HPDE6-E6E7 (cell line): ENCODE data around the gene CYB561D1.

Experiments used
- DNase-seq: peaks from one replicate; pipeline ENCODE4 v3.0.0; 2011; ENCODE audit warnings: missing footprints; ENCODE audit errors: extremely low spot score

CYB561D1 gene

DNA sequence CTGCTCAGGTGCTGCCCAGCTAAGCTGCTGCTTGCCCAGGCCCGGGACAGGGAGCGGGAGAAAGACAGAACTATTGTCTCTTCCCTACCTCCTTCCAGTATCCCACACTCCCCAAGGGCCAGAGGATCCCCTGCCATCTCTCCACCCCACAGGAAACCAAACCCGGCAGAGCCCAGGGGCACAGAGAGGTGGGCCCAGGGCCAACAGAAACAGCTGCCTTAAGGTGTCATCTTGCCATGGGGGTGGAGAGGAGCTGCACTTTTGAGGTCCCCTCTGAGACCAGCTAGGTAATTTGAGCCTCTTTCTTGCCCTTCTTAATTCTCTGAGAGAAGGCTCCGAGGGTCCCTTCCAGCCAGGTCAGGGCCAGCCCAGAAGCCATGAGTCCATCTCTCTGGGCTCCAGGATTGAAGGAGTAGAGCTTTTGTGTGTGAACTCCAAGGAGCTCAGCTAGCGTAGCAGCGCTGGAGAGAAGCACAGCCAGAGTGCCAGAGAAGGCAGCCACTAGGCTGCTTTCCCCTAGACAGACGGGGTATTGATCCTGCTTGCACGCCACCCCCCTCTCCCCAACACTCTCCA, 36.1 kb downstream of the CYB561D1 start:
- DNase-seq: no peak

DNA sequence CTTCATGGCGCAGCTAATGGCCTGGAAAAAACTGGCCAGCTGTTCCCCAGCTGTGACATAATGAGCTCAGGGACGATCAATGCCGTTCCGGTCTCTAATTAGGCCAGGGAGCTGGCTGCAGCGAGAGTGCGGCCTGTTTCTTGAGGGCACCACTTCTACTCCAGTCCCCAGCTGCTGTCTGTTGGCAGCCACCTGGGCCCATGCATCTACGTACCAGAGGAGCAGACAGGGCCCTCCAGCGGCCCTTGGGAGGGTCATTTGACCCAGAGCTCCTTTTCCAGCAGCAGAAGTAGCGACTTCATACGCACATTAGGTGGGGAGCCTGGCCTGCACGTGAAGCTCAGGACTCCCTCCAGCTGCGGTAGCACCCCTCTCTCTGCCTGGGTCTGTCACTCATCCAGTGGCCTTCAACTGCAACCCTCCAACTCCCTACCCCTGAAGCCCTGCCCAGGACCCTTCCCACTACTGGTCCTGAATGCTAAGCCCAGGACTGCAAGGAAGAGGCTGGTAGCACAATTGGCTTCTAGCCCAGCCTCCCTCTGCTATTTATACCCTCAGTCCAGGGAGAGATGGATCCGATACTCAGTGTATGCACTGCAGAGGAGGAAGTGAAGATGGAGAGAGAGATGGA, 36.7 kb downstream of the CYB561D1 start:
- DNase-seq: no peak

DNA sequence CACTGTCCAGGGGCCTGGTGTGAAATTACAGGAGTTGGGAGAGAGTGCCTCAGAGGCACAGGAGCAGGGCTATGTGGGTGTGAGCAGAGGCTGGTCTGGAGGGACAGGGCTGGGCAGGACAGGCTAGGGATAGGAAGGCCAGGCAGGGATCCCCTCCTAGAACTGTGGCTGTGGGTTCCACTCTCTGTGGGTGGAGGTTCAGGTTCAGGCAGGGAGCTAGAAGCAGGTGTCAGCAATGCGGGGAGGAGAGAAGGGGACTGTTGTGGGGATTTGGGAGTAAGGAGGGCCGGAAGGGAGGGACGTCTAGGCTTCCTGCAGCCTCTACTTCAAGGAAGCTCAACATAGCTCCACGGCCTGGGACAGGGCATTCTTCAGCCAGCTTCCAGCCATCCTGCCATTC, 37.5 kb downstream of the CYB561D1 start:
- DNase-seq: no peak

DNA sequence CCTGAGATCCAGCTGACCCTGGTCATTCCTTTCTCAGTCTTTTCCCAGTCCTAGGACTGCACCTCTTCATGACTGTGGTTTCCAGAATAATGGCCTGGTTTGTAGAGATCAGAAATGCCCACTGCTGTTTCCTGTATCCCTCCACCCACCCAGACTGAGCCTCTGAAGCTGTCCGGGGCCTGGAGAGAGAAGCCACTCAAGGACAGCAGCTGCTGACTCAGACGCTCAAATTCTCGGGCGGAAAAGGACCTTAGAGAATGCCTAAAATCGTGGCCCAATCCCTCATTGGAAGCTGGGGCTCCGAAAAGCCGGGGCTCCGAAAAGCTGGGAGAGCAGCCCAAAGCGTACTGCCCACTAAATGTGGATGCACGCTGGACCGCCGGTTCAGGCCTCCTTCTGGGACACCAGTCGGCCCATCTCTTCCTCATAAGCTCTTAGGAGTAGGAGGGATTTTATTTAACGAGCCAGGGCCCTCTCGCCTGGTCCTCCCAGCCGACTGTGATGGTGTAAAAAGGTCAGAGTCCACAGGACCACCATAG, 38.0 kb downstream of the CYB561D1 start:
- DNase-seq: no peak

DNA sequence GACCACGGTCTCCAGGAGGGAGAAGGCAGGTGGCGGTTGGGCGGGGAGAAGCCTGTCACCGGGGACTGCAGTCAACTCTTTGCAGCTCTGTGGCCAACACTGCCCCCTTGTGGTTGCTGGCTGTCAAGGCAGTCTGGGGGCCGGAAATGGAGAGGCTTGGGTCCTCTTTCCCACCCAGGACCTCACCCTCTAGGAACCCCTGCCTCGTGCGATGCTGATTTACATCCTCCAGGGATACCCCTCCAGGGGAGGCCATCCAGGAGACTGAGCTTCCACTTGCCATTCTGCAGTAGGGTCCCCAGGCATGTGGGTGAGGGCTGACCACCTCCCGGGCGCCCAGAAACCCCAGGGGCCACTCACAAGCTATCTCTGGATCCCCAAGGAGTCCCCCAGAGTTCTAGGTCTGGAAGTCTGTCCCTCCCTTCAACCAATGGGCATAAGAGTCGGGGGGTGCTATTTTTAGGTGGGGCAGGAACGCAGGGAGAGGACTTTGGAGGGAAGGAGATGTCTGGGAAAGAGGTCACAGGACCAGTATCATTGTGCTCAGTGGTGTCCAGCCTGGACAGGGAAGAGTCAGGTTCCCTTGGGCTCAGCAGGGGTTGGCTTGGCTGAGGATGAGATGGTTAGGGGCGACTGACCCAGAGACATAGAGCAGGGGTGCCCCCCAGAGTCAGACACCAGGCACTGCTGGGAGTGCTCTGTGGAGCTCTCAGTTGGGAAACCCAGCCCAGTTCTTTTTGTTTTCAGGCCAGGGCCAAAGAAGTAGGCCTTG, 38.7 kb downstream of the CYB561D1 start:
- DNase-seq: peak; percentile 79

DNA sequence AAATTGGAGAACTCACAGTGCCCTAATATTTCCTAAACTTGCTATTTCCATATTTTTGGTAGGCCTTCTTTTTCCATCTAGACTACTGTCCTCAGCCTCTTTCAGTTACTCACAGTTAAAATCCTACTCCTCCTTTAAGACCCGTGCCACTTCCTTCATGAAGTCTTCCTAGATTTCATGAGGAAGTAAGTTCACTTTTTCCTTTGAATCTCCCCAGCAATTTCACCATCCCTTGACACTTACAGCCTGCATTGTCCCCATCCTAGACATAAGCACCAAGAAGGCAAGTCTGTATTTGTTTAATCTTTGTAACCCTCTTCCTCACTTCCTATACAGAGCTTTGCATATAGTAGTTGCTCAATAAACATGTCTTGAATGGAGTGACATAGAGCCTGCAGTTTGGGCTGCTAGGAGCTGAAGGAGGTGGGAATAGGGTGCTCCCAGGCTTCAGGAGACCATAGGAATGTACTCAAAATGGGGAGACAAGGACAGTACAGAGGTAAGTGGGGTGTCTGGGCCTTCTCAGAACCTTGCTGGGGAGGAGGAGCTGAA, 40.5 kb downstream of the CYB561D1 start:
- DNase-seq: no peak

DNA sequence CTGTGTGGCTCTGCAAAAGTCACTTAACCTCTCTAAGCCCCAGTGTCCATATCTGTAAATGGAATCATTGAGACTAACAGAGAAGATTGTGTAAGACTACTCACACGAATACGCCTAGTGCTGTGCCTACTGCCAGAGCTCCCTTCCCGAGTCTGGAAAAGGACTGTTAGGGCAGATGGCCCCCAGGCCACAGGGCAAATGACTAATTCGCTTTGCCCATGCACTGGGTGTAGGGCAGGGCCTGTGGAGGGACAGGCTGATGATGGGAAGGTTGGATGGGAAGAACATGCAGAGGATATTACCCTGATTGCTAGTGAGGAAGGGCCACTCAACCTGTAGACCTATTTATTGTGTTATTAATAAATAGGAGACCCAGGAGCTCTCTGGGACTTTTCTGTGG, 41.6 kb downstream of the CYB561D1 start:
- DNase-seq: no peak

DNA sequence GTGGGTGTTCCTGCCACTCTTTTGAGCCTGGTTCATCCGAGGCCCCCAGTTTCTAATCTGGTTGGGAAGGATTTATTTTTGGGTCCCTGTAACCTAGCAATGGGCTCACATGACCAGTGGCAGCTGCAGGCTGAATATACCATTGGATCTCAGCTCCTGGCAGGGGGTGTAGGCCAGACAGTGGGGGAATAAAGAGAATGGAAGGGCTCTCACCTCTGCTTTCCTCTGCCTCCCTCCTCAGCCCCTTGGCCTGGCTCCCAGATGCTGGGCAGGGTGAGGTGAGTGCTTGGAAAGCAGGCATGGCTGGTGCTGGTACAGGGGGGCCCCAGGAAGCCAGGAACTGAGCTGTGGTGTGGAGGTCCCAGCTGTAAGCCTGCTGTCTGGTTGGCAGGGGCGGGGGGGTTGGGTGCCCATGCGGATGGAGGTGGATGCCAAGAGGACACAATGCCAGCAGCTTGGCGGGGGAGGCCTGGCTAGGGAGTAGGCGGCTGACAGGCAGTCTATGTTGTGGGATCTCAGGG, 42.1 kb downstream of the CYB561D1 start:
- DNase-seq: no peak

DNA sequence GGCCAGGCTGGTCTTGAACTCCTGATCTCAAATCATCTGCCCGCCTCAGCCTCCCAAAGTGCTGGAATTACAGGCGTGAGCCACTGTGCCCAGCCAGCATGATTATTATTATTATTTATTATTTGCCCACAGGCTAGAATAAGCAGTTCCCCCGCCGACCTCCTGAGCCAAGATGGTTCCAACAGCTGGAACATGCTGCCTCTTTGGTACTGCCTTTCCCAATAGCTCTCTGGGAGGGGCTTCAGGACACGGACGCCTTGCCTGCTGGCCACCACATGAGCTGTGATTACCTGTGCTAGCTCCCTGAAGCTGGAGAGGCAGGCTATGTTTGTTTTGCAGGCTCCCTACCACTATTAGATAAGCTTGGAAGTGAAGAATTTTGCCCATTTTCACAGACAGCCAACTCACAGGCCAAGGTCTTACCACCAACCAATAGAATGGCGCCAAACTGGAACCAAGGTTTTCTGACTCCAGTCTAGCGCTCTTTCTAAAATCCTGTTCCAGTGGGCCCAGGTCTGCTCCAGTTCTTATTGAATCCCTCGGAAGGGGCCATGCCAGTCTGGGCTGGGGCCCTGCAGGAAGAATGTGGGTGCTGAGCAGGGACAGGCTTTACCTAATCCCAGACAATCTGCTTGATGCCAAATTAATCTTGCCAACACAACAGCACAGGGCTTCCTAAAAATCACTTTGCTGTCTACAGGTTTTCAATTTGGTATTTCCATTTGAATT, 43.7 kb downstream of the CYB561D1 start:
- DNase-seq: no peak

DNA sequence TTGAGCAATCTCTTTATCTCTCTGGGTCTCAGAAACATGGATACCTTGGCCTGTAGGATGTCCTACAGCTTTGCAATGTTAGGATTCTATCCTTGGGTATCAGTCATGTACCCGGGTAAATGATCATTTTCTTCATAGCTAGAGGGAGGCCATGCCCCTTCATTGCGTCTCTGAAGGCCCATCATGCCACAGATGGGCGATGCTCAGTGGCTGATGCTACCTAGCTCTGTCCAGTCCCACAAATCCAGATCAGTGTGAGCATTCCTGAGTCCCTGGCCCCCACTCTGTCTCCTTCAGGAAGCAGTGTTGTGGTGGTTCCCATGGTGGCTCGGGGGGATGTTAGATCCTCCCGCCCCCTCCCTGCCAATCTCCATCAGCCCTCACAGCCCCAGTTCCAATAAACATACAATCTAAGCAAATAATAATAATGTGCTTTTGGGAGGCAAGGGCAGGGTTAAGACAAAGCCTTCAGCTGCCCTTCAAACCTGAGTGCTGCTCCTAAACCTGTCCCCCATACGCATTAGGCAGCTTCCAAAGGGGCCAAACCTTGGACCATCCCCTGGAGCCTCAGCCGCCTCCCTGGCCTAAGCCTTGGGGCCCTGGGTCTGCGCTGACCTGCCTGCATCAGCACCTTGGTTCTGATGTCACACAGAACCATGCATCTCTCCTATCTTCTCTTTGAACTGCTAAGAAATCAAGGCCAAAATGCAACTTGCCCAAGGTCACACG, 45.1 kb downstream of the CYB561D1 start:
- no peak for DNase-seq

DNA sequence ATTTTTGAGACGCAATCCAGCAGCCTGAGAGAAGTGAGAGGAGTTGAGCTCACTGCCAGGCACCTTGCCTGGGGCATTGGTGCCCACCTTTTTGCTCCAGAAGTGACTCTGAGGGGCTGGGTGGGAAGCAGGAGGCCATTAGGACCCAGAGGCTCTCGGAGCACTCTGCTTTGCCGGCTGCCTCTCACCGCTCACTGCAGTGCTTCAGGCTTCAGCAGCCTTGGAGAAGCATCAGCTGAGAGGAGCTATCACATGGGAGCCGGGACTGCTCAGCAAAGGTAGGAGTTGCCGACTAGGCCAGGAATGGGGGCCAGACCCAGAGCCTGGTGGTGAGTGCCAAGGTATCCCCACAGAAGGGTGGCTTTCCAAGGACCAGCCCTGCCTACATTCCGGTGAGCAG, 45.8 kb downstream of the CYB561D1 start, which contains the start of gene GPR61:
GPR61 (plus strand) TSS at position 197 of the 400 bp plus-strand sequence. CDS start 3,151 bp downstream, outside the sequence.
- DNase-seq: no peak

DNA sequence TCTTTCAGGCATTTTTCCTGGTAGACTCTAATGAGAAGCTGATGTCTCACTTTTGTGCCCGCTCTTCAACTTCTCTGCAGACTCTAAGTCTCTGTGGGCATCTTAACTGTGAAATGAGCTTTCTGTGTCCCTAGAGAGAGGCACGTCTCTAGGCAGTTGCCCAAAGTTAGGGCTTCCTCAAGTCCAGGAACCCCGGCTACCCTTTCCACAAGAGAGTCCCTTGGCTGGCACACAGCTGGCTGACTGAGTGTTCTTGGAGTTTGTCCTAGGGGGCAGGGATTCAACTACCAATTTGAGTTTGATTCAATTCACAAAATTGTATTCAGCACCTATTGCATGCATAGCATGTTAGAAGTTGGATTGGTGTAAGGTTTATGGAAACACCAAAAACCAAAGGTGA, 47.2 kb downstream of the CYB561D1 start:
- no peak for DNase-seq

DNA sequence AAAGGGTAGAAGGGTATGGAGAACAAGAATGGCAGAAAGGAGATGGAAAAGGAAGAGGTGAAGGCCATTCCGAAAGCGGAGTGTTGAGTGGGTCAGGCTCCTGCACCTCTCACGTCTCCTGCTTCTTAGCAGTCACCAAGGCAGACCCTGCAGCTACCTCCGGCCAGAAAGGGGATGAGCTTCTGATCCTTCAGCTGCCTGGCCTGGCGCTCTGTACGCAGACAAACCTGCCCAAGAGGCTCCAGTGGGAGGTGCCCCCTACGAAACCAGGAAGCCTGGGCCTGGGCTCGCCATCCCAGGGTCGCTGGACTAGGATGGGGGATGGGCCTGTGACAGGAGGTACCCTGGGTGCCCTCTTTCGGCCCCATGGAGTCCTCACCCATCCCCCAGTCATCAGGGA, 48.8 kb downstream of the CYB561D1 start:
- no peak for DNase-seq

DNA sequence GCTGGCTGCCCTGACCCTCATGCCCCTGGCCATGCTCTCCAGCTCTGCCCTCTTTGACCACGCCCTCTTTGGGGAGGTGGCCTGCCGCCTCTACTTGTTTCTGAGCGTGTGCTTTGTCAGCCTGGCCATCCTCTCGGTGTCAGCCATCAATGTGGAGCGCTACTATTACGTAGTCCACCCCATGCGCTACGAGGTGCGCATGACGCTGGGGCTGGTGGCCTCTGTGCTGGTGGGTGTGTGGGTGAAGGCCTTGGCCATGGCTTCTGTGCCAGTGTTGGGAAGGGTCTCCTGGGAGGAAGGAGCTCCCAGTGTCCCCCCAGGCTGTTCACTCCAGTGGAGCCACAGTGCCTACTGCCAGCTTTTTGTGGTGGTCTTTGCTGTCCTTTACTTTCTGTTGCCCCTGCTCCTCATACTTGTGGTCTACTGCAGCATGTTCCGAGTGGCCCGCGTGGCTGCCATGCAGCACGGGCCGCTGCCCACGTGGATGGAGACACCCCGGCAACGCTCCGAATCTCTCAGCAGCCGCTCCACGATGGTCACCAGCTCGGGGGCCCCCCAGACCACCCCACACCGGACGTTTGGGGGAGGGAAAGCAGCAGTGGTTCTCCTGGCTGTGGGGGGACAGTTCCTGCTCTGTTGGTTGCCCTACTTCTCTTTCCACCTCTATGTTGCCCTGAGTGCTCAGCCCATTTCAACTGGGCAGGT, 49.5 kb downstream of the CYB561D1 start:
- no peak for DNase-seq

DNA sequence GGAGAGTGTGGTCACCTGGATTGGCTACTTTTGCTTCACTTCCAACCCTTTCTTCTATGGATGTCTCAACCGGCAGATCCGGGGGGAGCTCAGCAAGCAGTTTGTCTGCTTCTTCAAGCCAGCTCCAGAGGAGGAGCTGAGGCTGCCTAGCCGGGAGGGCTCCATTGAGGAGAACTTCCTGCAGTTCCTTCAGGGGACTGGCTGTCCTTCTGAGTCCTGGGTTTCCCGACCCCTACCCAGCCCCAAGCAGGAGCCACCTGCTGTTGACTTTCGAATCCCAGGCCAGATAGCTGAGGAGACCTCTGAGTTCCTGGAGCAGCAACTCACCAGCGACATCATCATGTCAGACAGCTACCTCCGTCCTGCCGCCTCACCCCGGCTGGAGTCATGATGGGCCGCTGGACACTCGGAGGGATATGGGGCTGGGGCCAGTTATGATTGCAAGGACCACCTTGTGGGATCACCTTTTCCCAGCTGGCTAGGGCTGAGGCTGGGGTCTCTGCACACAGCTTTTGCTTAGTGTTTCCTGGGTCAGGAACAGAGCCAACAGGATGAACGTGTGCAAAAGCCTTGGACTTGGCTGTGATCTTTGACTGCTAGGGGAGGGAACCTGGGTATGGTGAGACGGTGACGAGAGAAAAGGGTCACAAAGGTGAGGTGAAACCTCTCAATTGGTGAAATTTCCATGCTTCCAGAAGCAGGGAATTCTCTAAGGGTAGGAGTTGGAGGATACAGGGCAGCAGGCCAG, 50.3 kb downstream of the CYB561D1 start:
- DNase-seq: no peak

DNA sequence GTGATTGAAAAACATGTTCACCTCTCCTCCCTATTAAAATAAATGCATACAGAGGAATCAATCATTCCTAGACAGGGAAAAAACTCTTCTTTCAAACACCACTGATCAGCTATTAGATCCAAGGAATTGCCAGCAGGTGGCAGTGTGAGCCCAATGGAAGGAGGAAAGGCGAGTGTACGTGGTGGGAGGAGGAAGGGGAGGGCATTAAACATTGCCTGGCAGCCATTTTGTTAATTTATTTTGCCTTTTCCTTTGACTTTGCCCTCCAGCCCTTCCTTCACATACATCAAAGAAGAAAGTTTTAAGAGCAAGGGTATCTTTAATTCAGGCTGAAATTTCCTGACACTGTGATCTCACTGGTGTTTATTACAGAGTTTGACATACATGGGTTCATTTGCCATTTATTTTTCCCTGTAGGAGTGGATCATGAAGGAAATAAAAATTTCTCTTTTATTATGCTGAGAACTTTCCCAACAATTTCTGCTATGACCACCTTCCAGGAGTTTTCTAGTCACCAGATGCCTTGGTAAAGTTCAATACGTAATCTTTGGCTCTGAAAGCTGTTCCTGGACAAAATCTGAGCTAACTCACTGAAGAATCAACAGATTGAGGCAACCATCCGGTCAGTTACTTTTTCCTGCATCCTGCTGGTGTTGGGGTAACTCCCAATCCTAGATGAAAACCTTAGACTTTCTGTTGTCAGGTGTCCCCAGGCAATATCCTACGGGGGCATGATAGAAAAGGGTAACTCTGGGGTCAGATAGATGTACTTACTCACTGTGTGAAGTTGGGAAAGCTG, 52.6 kb downstream of the CYB561D1 start:
- peak; percentile 82 for DNase-seq

DNA sequence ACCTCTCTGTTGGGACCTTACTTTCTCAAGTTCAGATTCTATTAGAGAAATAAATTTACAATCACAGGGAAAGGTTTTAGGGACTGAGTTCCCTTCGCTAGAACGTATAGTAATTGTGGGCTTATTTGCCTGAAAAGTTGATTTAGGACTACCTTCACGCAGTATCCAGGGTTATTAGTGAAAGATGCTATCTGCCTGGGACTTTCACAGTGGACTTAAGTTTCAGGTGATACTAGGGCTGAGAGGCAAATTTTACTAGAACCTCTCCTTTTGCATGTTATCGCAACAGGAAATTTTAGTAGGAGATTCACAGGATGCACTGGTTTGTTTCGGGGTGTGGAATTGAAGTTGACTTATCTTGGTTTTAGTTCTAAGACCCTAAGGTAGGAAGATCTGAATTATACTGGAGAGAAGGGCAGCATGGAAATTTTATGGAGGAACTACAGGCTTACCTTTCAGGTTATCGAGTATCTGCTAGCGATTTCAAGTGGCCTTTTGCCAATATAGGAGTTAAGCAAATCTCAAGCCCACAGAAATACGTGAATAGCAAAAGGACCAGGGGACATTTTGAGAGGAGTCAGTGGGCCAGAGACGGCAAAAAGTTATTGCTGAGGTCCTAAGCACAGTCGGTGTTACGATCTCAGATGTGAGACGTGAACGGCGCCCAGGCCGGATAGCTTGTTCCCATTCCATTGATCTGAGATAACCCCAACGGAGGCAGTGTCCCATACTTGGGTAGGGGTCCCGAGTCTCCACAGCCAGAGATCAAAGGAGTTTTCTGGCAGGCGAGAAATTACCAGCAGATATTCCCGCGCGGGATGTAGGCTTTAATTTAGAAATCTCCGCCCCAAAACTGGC, 53.8 kb downstream of the CYB561D1 start:
- DNase-seq: no peak
